SK-N-MC (cell line): ENCODE data around the gene SRRM1.

ENCODE experiments used
- EZH2 ChIP-seq: fragments of 200-600 bp; sonication (generic); IDR thresholded peaks from one replicate; pipeline ENCODE4 v1.6.1; 2017; ENCODE audit warnings: antibody characterized with exemption
- POLR2AphosphoS5 ChIP-seq: IDR thresholded peaks from 2 replicates; pipeline ENCODE4 v1.6.1; 2012; ENCODE audit warnings: mild to moderate bottlenecking, low read depth, low read length, borderline replicate concordance

GRCh38 chr1:24654010-24654409, 10.9 kb downstream of the SRRM1 start:
- TF ChIP-seq EZH2 (no peak), POLR2AphosphoS5 (no peak)
